Measurements from ENCODE around the gene PCBP3. TPM values are rescaled to one million over a fixed set of nuclear protein-coding genes. Genes with fewer than 3 reads are reported as not detected.

Gene PCBP3
- total RNA-seq, 1 experiment from 2014 or later = 10.9 TPM

DNA sequence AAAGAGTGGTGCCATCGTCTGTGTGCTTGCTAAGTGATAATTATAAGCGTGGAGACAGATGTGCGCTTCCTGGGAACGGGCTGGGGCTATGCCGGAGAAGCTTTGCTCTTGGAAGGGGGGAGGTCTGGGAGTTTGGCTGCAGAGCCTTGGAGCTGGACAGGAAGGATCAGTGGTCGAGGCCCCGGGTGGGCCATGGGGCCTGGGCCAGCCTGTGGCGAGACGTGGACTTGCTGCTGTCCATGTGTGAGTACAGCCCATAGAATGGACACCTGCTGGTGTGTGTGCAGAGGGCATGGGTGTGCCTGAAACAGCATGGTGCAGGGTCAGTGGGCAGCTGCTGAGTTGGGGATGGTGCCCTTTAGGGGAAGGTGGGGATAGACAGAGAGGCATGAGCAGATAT is 121.3 kb downstream of the PCBP3 start:
- Histone ChIP-seq H2AK5ac (ENCODE audit: insufficient read length, low read length) (no peak overlapping the region), H3K4me1 (ENCODE audit: insufficient read depth, low read length) (no peaks in the 10 kb centered on the region), H3K27ac (ENCODE audit: insufficient read length, low read depth, low read length) (no peak overlapping the region), H3T11ph (ENCODE audit: low read length) (no peak overlapping the region), H3K56ac (ENCODE audit: insufficient read length, low read depth, low read length) (no peak overlapping the region), H3K23me2 (ENCODE audit: insufficient read length, low read depth, low read length, poor library complexity, severe bottlenecking) (no peaks in the 10 kb centered on the region), H2BK120ac (ENCODE audit: low read depth, low read length, poor library complexity, severe bottlenecking) (no peak overlapping the region), H3K4me2 (ENCODE audit: insufficient read depth, insufficient read length, low read length) (no peak overlapping the region), H2BK5ac (ENCODE audit: insufficient read length, low read length) (no peak overlapping the region), H3K14ac (ENCODE audit: insufficient read depth, low read length) (no peak overlapping the region), H3K18ac (ENCODE audit: insufficient read length, low read depth, low read length) (no peak overlapping the region), H3K4ac (ENCODE audit: low read depth, low read length) (no peak overlapping the region), H4K20me1 (ENCODE audit: control insufficient read depth, insufficient read depth, insufficient read length) (no peaks in the 10 kb centered on the region), H2BK12ac (ENCODE audit: insufficient read length, low read depth, low read length) (no peak overlapping the region), H4K5ac (ENCODE audit: insufficient read length, low read depth, low read length) (no peak overlapping the region), H3K79me1 (ENCODE audit: insufficient read depth, low read depth, low read length, poor library complexity, severe bottlenecking) (no peaks in the 10 kb centered on the region), H3K9ac (ENCODE audit: extremely low read depth, insufficient read length, low read length) (no peak overlapping the region), H2AFZ (ENCODE audit: low read length) (no peak overlapping the region), H2BK20ac (ENCODE audit: low read depth, low read length, poor library complexity, severe bottlenecking) (no peak overlapping the region), H4K8ac (replicated peaks; ENCODE audit: insufficient read length, low read depth, low read length) (no peak overlapping the region), H3K27me3 (ENCODE audit: insufficient read depth, low read length) (no peaks in the 10 kb centered on the region), H2BK15ac (ENCODE audit: low read depth, low read length) (no peak overlapping the region), H3K9me3 (ENCODE audit: control insufficient read depth, low read depth, low read length) (no peaks in the 10 kb centered on the region), H4K91ac (ENCODE audit: insufficient read length, low read depth, low read length) (no peak overlapping the region), H3K79me2 (ENCODE audit: insufficient read depth, low read length) (no peaks in the 10 kb centered on the region), H3K23ac (ENCODE audit: insufficient read length, low read depth, low read length) (no peak overlapping the region)
- WGBS (ENCODE audit: extremely low coverage, insufficient read length, low lambda C conversion rate) = no CpG with 5 or more reads among the region's 9 CpGs
- no peaks in the 10 kb centered on the region for H3K9me3 Mint-ChIP-seq
- H3K36me3 Mint-ChIP-seq (ENCODE audit: insufficient read depth in 1 of 3, low read depth in 3 of 3) = no peaks in the 10 kb centered on the region; a peak in 1 of 7 replicates
- peak overlapping the region in 1 of 3 experiments; percentile 15; a peak in 1 of 7 replicates for H3K27ac Mint-ChIP-seq
- no peaks in the 10 kb centered on the region for H3K27me3 Mint-ChIP-seq (ENCODE audit: low read depth)
- no peaks in the 10 kb centered on the region for H3K4me1 Mint-ChIP-seq
- TF ChIP-seq, protein P1, sequence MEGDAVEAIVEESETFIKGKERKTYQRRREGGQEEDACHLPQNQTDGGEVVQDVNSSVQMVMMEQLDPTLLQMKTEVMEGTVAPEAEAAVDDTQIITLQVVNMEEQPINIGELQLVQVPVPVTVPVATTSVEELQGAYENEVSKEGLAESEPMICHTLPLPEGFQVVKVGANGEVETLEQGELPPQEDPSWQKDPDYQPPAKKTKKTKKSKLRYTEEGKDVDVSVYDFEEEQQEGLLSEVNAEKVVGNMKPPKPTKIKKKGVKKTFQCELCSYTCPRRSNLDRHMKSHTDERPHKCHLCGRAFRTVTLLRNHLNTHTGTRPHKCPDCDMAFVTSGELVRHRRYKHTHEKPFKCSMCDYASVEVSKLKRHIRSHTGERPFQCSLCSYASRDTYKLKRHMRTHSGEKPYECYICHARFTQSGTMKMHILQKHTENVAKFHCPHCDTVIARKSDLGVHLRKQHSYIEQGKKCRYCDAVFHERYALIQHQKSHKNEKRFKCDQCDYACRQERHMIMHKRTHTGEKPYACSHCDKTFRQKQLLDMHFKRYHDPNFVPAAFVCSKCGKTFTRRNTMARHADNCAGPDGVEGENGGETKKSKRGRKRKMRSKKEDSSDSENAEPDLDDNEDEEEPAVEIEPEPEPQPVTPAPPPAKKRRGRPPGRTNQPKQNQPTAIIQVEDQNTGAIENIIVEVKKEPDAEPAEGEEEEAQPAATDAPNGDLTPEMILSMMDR (conservative IDR thresholded peaks at IDR 0.05) = no peak
- no peak for DNase-seq
- H3K4me3 Mint-ChIP-seq = no peak overlapping the region
